Measurements from ENCODE around the gene TBC1D1.

TBC1D1 gene

DNA sequence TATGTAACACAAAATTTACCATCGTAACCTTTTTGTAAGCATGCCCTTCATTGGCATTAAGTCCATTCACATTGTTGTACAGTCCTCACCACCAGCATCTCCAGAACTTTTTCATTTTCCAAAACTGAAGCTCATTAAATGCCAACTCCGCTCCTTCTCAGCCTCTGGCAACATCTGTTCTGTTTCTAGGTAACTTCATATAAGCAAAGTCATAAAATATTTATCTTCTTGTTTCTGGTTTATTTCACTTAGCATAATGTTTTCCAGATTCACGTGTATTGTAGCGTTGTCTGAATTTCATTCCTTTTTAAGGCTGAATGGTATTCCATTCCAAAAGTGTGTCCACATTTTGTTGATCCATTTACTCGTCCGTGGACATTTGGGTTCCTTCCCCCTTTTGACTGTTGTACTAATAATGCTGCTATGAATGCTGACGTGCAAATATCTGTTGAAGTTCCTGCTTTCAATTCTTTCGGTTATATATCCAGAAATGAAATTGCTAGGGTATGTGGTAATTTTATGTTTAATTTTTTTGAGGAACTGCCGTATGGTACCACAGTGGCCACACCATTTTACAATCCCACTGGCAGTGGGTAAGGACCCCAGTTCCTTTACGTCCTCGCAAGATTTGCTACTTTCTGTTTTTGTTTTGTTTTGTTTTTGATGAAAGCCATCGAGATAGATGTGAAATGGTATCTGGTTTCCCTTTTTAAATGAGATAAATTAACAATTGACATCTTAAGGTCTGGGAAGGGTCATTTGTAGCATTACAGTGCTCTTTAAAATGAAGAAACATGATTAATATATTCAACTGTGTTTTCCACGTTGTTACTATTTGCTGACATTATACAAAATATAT lies 132.7 kb downstream of the TBC1D1 start:
- DNase-seq = no peak
- Histone ChIP-seq H3K4me1 (peaks cover 3% of the 10 kb centered on the region; the same call in 1 of the 2 replicates), H3K9me3 (no peaks in the 10 kb centered on the region; the same call in 1 of the 2 replicates), H3K27me3 (no peaks in the 10 kb centered on the region), H3K4me3 (ENCODE audit: low read depth, low read length) (no peak overlapping the region), H3K36me3 (no peaks in the 10 kb centered on the region)
- TF ChIP-seq, protein P1, sequence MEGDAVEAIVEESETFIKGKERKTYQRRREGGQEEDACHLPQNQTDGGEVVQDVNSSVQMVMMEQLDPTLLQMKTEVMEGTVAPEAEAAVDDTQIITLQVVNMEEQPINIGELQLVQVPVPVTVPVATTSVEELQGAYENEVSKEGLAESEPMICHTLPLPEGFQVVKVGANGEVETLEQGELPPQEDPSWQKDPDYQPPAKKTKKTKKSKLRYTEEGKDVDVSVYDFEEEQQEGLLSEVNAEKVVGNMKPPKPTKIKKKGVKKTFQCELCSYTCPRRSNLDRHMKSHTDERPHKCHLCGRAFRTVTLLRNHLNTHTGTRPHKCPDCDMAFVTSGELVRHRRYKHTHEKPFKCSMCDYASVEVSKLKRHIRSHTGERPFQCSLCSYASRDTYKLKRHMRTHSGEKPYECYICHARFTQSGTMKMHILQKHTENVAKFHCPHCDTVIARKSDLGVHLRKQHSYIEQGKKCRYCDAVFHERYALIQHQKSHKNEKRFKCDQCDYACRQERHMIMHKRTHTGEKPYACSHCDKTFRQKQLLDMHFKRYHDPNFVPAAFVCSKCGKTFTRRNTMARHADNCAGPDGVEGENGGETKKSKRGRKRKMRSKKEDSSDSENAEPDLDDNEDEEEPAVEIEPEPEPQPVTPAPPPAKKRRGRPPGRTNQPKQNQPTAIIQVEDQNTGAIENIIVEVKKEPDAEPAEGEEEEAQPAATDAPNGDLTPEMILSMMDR (IDR thresholded peaks at IDR 0.05; ENCODE audit: low read depth, low read length) = no peak

DNA sequence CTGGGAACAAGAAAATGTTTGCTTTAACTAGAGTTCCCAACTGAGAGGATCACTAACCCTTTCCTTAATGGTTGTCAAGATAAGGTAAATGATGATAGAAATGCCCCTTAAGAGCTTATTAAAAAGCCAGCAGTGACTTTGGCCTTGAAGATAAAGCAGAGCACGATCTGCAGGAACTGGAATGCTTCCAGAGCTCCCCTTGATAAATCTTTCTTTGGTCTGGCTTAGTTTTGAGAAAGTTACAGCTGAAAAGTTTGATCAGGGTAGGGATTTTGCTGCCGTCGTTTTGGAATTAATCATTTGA lies 133.3 kb downstream of the TBC1D1 start:
- peaks cover 3% of the 10 kb centered on the region; the same call in 1 of the 2 replicates for H3K4me1 ChIP-seq
- no peaks in the 10 kb centered on the region for H3K36me3 ChIP-seq
- H3K27me3 ChIP-seq = no peaks in the 10 kb centered on the region
- DNase-seq = peak; percentile 19
- H3K4me3 ChIP-seq (ENCODE audit: low read depth, low read length) = no peak overlapping the region
- TF ChIP-seq, protein P1 (IDR thresholded peaks at IDR 0.05; ENCODE audit: low read depth, low read length) = no peak
- no peaks in the 10 kb centered on the region; the same call in 1 of the 2 replicates for H3K9me3 ChIP-seq

DNA sequence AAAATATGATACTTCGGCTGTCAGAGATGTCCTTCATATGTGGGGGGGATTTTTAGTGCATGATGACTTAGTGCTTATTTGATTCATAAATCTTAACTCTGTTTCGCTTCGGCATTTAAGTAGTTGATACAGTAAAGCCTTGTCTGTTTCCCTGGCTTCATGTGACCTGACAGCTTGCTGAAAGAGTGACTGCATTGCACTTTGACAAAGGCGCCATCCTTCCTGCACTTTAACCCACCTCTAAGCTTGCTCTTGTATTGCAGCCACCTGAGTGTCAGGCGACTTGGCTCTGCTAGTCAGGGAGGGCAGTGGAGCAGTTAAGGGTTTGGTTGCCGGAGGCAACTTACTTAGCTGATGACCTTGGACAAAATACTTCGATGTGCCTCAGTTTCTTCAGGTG lies 134.8 kb downstream of the TBC1D1 start:
- DNase-seq = no peak
- no peaks in the 10 kb centered on the region for H3K36me3 ChIP-seq

DNA sequence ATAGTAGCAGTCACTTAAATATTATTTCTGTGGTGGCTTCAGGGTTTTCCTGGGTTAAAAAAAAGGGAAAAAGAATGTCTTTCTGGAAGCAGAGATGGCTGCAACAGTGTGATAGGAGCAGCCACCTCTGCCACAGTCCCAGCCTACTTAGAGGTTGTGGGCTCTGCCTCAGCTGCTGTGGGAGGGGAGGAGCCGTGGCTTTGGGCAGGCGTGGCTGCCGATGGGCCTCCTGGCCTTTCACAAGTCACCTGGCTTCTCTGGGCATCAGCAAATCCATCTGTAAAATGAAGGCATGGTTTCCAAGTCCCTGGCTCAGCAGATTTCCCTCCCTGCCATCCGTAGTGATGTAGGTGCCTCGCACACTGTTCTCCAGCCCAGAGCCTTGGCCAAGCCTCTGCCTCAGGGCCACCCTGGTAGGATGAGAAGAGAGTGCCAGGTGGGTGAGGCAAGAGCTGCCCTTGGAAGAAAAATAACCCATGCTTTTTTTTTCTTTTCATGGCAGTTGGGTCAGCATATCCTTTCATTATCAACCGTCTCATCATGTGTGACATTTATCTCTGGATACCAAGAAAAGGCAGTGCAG lies 135.4 kb downstream of the TBC1D1 start:
- peaks cover 3% of the 10 kb centered on the region; the same call in 1 of the 2 replicates for H3K4me1 ChIP-seq
- no peak for DNase-seq
- no peak overlapping the region for H3K4me3 ChIP-seq (ENCODE audit: low read depth, low read length)
- no peaks in the 10 kb centered on the region for H3K36me3 ChIP-seq
- H3K9me3 ChIP-seq = no peaks in the 10 kb centered on the region; the same call in 1 of the 2 replicates
- TF ChIP-seq, protein P1 (IDR thresholded peaks at IDR 0.05; ENCODE audit: low read depth, low read length) = no peak
- H3K27me3 ChIP-seq = no peaks in the 10 kb centered on the region

More for the DNA sequence above, 134.8 kb downstream of the TBC1D1 start:
- Histone ChIP-seq H3K9me3 (no peaks in the 10 kb centered on the region; the same call in 1 of the 2 replicates), H3K4me1 (peaks cover 3% of the 10 kb centered on the region; the same call in 1 of the 2 replicates), H3K27me3 (no peaks in the 10 kb centered on the region), H3K4me3 (ENCODE audit: low read depth, low read length) (no peak overlapping the region)
- TF ChIP-seq, protein P1 (IDR thresholded peaks at IDR 0.05; ENCODE audit: low read depth, low read length) = no peak

DNA sequence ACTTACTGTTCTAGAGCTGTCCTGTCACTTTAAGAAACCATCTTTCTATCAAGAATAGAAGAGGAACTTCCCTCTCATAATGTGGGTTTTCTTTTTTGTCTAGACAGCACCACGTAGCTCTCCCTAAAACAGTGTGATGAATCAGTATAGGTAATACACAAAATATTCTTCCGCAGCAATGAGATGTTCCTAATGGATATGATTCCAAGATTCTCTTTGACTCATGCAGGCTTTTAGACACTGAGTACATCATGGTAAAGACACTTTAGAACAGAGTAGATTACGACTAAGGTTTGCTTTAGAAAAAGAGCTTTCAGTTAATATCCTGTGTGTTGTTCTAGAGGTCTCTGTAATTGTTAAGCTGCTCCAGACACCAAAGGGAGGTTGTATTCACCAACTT lies 139.1 kb downstream of the TBC1D1 start:
- H3K4me1 ChIP-seq = no peaks in the 10 kb centered on the region
- TF ChIP-seq, protein P1 (IDR thresholded peaks at IDR 0.05; ENCODE audit: low read depth, low read length) = no peak
- no peak overlapping the region for H3K4me3 ChIP-seq (ENCODE audit: low read depth, low read length)
- no peaks in the 10 kb centered on the region for H3K9me3 ChIP-seq
- DNase-seq = no peak
- H3K36me3 ChIP-seq = no peaks in the 10 kb centered on the region
- H3K27me3 ChIP-seq = no peaks in the 10 kb centered on the region
